Hippocampal formation (tissue), 2 donors: Measurements from ENCODE around the gene OVCH2.

Experiments used
- DNase-seq, 2 donors: peaks; one replicate each; lab custom pipeline; 2025; lab: John Stamatoyannopoulos, UW

Gene OVCH2

GRCh38 chr11:7640816-7641215 lies 65.5 kb downstream of the OVCH2 start:
- no peak for DNase-seq

DNA sequence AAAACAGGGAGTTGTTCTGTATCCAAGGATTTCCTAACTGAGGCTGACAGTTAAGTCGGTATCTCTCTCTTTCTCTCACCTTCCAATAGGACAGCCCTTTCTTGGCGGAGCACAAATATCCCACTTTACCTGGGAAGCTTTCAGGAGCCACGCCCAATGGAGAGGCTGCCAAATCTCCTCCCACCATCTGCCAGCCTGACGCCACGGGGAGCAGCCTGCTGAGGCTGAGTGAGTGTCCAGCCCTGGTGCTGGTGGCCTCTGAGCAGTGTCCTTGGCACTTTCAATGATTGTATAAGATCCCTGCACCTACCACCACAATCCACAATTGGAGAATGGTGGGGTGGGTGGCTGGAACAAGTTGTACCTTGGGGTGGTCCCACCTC lies 66.6 kb downstream of the OVCH2 start:
- DNase-seq = no peak
